ENCODE results near the gene ATG2B. TPM values are rescaled to one million over a fixed set of nuclear protein-coding genes. Genes with fewer than 3 reads are reported as not detected.

Gene ATG2B
- total RNA-seq (2022; extraction: Qiagen RNA extraction): 6.0 to 9.9 TPM (median 8.0 TPM) in 5 replicates

DNA sequence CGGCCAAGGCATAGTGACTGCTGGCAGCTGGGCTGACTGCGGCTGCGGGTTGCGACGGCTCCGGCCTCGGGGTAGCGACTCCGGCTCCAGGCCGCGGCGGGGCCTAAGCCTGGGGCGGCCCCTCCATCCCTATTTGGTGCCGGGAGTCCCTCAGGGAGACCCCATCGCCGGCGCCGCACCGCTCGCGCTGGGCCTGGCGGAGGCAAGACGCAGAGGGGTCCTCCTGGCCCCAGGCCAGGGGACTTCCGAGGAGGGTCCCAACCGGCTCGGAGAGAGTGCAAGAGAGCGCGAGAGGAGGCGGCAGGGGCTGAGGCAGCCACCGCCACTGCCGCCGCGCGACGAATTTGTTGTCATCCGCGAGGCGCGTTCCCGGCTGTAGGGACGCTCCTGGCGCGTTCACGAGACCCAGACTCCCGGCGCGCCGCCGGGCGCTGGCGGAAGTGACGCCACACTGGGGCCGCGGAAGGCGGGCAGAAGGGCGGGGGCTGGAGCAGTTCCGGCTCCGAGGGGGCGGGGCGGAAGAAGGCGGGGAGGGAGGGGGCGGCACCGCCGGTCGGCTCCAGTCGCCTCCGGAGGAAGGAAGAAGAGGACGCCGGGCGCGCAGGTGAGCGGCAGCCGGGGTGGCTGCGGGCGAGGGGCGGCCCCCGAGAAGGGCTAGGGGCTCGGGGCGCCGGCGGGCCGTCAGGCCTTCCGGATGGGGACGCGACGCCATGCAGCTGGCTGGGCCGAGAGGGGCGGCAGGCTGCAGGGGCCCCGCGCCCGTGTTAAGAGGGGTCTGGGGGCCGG, at the start of gene ATG2B, which contains the start of gene GSKIP:
ATG2B (minus strand) TSS at position 377 of the 786 bp plus-strand sequence; CDS start at position 12, 365 bp downstream.
GSKIP (plus strand) TSS at position 562 of the 786 bp plus-strand sequence. CDS start 18,722 bp downstream, outside the sequence.

GRCh38 chr14:96255501-96256366, 107.4 kb downstream of the ATG2B start, which contains the start of gene BDKRB1:
TSS of gene BDKRB1 (plus strand) at chr14:96256210. CDS start at chr14:96263683, 7,473 bp downstream.

Other genes starting within 250 kb of the ATG2B start
- gene BDKRB2, start 158.5 kb downstream of the ATG2B start, total RNA-seq (2022; extraction: Qiagen RNA extraction): 1.9 to 3.3 TPM (median 2.9 TPM) in 5 replicates
- gene BDKRB1, start 107.1 kb downstream of the ATG2B start, total RNA-seq (2022; extraction: Qiagen RNA extraction): 0.81 to 1.1 TPM (median 0.86 TPM) in 5 replicates
- 16.2 to 23.2 TPM (median 22.4 TPM) in 5 replicates for gene GSKIP, start 185 bp upstream of the ATG2B start, total RNA-seq (2022; extraction: Qiagen RNA extraction)
- 1.8 to 2.6 TPM (median 2.4 TPM) in 5 replicates for gene AK7, start 28.8 kb upstream of the ATG2B start, total RNA-seq (2022; extraction: Qiagen RNA extraction)
- gene PAPOLA, start 139.0 kb upstream of the ATG2B start, total RNA-seq (2022; extraction: Qiagen RNA extraction): 79.0 to 90.5 TPM (median 87.6 TPM) in 5 replicates

All from A549 treated with CORT108297 at 1 μM for 4 hours (cell line).